ENCODE data around the gene C16orf92.

Gene C16orf92

DNA sequence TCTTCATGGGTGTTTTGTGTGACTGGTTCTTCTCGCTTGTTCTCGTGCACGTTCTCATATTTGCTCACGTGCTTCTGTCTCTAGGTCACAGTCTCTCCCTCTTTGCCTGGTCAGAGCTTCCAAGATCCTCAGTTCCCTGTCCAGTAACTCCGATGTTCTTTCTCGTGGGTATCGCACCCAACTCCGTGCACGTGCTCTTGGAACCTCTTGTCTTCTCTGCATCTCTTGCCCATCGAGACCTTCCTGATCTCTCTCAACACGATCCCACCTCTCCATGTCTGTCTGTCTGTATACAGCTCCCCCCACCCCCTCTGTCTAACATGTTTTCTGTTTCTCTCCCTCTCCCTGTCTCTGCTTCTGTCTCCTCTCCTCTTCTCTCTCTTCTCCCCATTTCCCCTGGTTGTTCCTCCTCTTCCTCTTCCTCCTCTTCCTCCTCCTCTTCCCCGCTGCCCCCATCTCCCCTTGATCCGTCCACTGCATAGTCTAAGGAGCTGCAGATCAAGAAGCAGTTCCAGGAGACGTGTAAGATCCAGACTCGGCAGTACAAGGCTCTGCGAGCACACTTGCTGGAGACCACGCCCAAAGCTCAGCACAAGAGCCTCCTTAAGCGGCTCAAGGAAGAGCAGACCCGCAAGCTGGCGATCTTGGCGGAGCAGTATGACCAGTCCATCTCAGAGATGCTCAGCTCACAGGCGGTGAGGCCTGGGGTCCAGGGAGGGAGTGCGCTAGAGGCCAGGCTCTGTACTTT lies 33.7 kb upstream of the C16orf92 start:
- no peak for DNase-seq

DNA sequence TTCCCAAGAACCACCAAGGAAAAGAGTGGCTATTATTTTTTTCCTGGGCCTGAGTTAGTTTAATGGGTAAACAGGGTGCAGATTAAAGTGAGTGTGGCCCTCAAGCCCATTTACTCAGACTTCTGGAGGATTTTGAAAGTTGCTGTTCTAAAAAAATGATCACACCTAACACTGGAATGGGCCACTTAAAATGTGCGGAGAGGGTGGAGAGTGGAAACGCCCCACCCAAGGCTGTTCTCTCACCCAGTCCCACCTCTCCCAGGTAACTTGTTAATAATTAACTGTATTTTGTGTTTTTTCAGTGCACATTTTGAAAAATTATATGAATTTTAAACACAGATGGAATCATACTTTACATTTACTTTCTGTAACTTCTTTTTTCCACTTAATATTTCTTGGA lies 33.0 kb upstream of the C16orf92 start:
- no peak for DNase-seq

DNA sequence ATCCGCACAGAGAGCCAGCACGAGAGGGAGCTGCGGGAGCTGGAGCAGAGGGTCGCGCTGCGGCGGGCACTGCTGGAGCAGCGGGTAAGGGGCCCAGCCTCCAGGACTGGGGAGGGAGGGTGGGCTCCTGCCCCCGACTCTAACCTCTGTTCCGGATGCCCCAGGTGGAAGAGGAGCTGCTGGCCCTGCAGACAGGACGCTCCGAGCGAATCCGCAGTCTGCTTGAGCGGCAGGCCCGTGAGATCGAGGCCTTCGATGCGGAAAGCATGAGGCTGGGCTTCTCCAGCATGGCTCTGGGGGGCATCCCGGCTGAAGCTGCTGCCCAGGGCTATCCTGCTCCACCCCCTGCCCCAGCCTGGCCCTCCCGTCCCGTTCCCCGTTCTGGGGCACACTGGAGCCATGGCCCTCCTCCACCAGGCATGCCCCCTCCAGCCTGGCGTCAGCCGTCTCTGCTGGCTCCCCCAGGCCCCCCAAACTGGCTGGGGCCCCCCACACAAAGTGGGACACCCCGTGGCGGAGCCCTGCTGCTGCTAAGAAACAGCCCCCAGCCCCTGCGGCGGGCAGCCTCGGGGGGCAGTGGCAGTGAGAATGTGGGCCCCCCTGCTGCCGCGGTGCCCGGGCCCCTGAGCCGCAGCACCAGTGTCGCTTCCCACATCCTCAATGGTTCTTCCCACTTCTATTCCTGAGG lies 32.0 kb upstream of the C16orf92 start:
- no peak for DNase-seq

DNA sequence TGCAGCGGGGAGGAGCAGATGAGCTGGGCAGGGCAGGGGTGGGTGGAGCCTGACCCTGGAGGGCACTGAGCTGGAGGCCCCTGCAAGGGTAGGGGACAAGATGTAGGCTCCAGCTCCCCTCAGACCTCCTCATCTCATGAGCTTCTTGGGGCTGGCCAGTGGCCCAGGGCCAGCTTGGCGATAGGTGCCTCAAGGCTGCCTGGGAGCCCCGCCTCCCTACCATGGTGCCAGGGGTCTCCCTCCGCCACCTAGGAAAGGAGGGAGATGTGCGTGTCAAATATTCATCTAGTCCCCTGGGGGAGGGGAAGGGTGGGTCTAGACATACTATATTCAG lies 31.5 kb upstream of the C16orf92 start:
- no peak for DNase-seq

DNA sequence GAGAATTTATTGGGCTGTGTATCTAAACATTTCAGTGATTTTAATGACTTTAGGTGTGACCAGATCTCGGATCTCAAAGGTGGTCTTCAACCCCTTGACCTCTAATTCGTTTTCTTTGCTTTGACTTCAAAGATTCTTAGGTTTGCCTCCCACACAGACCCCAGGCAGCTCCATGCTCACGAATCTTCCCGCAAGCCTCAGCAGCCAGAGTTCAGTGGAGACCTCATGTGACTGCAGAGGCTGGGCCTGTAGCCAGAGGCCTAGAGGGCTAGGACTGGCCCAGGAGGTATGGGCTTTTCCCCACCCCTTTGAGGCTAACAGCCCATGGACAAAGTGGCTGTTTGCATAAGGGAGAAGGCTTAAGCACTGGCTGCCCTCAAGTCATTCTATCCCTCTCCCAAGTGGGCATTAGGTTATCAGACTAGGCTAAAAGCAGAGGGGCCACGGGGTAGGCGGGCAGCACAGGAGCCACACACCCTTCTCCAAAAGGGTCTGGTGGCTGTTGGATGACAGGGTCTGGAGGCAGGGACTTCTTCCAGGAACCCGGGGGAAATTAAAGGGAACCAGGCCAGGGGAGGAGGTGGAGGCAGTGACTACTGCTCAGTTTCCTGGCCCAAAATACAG lies 30.5 kb upstream of the C16orf92 start:
- DNase-seq: no peak

DNA sequence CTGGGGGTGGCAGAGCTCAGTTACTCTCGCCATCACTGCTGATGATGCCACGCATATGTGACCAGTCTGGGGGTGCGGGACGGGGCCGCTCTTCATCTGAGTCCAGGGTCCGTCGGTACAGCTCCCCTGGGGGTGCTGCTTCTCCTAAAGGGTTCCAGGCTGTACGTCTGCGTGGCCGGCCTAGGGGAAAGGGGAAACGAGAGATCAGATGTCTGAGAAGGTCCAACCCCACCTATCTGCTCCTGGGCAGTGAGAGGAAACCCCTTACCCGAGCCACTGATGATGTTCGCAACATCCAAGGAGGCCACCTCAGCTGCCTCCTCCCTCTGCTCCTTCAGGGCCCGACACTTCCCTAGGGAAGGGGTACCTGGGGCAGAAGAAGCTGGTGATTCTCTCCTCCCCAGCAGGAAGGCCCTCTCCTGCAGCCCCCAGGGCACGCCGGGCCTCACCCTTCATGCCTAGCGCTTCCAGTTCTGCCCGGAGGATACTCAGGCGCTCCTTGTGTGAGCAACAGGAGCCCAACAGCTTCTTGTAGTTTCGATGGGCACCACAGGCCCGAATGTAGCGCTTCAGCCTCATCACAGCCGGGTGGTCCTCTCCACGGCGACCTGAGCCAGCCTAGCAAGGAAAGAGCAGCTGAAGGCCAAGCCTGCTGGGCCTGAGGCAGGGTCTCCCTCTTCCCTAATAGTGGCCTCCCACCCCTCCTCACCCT lies 29.7 kb upstream of the C16orf92 start:
- no peak for DNase-seq

DNA sequence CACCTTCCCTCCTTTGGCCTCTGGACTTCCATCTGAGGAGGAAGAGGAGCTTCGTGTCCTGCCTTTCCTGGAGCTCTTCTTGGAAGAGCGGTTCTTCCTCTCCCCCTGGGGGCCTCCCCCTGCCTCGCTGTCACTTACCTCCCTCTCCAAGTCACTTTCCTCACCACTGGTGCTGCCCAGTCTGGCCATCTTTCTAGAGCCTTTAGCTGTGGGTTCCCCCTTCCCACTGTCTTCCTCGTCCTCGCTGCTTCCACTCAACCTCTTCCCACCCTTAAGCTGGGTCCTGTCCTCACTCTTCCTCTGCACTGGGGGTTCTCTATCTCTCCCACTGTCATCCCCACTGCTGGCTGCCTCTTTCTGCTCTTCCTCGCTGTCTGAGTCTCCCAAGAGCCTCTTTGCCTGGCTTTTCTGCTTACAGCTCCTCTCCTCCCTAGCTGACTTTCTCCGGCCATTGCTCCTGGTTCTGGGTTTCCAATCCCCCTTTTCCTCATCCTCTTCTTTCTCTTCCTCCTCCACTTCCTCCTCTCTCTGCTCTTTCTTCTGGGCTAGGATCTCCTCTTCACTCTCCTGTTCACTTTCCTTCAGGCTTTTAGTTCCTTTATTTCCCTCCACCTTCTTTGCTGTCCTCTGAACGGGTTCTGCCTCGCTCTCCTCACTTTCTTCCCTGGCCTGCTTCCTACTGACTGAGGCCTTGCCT lies 28.9 kb upstream of the C16orf92 start:
- DNase-seq: no peak

DNA sequence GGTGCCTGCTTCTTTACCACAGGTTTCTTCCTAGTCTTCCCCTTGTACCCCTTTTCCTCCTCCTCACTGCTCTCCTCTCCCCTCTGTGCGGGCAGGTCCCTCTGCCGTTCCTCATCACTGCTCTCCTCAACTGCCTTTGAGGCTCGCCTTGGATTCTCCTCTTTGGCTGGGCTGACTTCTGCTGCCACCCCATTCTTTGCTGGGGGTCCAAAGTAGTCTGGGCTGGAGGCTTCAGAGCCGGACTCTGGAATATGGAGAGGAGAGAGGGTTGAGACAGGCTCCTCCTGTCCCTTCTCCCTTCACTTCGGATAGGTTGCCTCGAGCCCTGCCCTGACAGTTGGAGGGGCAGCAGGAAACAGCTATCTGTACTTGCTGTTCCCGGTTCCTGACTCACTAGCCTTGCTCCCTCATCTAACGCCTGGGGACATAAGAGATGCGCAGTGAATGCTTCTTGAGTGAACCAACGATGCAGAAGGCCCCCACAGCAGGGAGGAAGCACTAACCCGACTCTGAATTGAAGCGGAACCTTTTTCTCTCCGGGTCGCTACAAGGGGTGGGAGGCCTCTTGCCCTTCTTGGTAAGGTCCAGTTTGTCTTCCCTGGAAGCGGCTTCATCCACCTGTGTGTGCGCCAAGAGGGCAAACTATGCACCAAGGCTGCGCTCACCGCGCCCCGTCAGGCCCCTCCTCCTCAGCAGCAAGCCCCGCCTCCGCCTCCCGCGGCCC lies 28.2 kb upstream of the C16orf92 start:
- DNase-seq: no peak

DNA sequence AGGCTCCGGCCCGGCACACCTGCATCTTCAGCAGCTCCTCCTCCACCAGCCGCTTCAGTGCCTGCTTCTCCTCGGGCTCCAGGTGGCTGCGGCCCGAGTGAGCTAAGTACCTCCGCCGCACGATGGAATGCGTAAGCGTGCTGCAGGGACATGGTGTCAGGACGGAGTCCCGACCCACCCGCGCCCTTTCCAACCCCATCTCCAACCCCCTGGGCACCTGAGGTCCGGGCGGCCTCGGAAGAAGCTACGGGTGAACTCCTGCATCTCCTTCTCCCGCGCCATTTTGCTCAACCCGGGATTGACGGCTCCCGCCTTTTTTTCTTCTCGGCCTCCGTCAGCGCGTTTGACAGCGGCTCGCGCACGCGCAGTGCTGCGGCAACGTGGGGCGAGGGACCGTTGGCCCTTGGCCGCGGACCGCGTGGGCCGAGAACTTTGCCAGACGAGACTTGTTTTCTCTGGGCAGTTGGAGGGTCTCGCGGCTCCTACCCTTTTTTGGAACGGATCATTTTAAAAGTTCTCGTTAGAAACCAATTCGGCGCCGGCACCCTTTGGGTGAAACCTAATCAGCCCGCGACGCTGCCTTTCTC lies 27.6 kb upstream of the C16orf92 start, which contains the start of gene HIRIP3:
Gene HIRIP3, minus strand, starts transcription at position 294 of the 587 bp plus-strand sequence. Its CDS starts 12 bp downstream, at position 282.
- DNase-seq: peak; percentile 95

DNA sequence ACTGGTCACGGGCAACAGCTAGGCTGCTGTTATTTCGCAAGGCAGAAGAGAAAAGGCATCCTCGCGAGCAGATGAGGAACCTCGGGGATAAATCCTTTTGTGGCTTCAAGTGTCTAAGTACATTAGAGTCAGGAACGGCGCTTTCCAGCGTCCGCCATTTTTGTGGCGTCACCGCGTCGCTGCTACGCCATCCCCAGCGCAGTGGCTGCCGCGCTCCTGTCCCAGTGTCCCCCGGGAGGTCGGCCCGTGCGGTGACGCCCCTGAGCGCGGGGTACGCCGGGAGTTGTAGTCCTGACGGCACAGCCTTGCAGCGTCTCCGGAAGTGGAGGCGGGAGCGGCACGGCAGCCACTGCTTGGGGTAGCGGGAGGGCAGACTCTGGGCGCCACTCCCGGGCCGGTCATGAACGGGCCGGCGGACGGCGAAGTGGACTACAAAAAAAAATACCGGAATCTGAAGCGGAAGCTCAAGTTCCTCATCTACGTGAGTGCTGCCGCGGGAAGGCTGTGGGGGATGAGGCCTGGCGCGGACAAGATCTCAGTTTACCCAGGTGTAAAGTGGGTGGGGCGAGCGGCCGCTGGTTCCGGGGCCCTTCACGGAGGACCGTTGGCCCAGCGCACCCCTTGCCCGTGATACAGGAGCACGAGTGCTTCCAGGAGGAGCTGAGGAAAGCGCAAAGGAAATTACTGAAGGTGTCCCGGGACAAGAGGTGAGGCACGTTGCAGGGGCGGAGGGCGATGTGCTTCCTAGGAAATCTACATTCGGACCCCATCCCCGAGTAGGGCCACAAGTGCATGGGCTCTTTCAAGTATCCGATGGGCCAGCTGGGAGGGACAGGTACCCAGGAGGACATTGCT lies 26.9 kb upstream of the C16orf92 start, which contains the start of gene INO80E:
Gene INO80E, plus strand, starts transcription at position 331 of the 855 bp plus-strand sequence. Its CDS starts 70 bp downstream, at position 401.
- peak; percentile 100 for DNase-seq

DNA sequence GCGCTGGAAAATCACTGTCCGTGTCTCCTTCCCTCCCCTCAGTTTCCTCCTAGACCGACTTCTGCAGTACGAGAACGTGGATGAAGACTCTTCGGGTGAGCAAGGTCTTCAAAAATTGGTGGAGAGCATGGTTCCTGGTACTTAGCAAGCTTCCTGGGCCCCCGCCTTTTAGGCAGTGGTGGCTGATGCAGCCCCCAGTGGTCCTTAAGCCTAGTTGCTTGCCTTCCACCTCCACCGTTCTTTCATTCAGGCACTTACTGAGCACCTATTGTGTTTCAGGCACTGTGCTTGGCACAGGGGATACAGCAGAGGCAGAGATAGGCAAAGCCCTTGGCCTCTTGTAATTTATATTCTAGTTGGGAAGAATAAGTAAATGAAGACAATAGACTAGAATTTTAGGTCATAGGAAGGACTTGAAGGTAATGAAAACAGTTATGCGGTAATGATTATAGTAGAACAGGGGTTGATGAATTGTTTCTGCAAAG lies 26.2 kb upstream of the C16orf92 start:
- no peak for DNase-seq

DNA sequence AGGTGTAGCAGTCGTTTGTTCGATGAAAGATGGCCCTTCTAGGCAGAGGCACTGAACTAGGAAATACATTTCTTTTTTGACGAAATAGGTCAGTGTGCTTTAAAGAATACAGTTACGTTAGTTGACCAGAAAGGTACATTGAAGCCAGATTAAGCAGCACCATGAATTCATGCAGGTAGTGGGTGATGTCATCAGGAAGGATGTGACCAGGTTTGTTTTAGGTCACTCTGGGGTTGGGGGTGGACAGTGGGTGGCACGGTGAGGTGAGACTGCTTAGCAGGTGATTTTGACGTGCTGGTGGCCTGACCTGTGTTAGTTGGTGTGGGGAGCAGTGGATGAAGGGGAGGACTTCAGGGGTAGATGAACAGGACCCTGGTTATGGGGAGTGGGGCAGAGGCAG lies 23.4 kb upstream of the C16orf92 start:
- DNase-seq: no peak

DNA sequence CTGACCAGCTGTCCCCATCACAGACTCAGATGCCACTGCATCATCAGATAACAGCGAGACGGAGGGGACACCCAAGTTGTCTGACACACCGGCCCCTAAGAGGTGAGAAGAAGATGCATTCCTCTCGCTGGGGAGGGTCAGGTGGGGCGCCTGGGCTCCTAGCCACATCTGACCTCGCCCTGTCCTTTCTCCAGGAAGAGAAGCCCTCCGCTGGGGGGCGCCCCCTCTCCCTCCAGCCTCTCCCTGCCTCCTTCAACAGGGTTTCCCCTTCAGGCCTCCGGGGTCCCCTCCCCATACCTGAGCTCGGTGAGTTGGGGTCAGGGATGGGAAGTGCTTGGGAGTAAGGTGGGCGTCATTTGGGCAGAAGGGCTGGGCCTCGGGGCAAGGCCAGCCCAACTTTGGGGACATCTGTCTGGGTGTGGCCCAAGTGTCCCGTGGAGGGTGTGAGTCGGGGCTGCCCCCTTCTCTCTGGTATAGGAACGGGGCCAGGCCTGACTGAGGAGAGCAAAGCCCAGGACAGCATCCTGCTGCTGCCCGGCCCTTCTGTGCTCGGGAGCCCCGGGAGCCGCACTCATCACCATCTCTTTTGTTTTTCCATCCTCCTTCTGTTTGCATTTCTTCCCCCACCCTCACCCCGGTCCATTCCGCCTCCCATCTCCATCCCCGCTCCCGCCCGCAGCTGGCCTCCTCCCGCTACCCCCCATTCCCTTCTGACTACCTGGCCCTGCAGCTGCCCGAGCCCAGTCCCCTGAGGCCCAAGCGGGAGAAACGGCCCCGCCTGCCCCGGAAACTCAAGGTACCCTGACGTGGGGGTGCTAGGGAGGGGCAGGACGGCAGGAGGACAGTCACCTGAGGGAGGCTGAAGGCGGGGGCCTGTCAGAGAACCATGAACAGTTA lies 22.0 kb upstream of the C16orf92 start:
- no peak for DNase-seq

DNA sequence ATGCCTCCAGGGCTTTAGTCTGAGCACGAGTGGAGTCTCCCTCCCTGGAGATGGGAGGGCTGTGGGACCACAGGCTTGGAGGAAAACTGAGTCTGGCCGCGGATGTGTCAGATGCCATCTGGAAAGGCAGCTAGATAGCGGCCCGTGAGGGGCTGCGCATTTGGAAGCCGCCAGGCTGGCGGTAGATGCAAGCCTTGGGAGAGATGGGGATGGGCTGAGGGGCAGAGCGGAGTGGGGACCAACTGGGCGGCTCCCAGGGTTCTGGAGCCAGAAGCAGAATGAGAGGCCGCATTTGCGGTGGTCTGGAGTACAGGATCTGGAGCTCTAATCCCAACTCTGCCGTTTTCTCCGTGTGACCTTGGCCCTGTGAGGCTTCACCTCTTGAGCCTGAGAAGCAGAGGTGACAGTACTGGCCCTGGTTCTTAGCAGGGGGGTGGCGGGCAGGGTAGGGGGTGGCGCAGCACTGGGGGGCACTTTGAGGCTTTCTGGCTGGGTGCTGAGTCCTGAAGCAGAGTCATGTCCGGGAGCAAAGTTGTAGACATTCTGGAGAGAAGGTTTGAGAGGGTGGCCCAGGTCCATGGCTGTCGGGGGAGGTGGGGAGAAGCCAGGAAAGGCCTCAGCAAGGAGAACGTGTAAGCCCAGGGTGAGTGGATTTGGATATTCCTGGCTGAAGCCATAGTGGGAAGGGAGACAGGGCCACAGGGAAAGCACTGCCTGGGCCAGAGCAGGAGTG lies 20.2 kb upstream of the C16orf92 start:
- DNase-seq: no peak

DNA sequence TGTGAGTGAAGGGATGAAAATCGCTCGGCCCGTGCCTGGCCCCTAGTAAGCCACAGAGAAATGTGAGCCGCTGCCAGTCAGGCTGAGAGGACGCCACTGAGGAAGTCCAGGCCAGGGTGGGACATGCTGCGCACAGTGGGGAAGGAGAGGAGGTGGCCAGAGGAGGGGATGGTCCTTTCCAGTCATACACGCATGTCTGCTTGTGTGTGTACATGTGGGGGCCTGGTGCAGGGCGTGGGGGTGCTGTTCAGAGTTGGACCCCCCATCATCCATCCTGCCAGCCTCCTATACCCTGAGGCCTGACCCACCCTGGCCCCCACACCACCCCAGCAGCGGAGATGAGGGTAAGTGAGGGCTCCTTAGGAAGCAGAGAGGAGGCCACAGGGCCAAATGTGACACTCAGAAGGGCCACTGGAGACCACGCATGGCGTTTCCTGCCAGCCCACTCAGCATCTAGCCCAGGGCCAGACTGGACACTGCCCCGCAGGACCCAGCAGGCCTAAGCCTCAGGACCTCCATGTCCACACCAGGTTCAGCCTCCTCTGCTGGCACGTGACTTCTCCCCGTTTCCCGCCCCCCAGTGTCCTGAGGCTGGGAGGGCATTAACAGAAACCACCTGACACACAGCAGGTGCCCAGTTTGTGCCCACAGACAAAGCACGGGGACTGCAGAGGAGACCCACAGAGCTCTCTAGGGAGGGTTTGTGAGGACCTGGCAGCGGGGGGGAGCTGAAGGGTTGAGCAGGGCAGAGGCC lies 19.2 kb upstream of the C16orf92 start:
- DNase-seq: no peak

DNA sequence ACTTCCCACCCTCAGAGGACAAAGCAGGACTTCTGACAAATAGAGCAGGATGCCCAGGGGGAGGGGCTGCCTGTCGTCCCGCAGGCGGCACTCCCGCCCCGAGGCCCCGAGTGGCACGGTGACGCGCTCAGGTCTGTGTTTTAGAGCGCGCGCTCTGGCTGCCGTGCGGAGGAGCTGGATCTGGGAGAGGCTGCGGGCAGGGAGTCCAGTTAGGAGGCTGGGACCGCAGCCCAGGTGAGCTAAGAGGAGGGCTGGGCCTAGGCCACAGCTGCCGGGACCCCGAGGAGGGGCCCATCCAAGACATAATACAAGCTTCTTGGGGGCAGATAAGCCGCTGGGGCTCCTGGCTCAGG lies 18.6 kb upstream of the C16orf92 start:
- DNase-seq: peak; percentile 77

DNA sequence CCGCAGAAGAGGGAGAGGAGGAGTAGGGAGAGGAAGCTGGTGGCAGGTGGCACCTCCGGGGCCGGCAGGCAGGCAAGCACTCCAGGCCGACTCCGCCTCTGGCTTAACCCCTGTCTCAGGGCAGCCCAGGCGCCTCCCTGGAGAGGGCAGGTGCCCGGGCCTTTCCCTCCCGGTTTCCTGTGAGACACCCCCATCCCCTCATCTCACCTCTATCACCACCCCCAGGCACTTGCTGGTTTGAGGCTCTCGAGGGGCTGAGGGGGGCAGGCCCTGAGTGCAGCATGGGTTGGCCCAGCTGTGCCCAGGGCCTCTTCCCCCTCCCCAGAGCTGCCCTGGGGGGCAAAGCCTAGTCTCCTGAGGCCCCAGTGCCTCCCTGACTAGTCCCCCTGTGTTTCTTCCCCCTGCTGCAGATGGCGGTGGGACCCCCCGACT lies 18.2 kb upstream of the C16orf92 start:
- DNase-seq: peak; percentile 65
